ENCODE measurements around the gene SMR3A. TPM values are rescaled to one million over a fixed set of nuclear protein-coding genes. Genes with fewer than 3 reads are reported as not detected.

SMR3A gene
- total RNA-seq = not detected in 2 replicates

- DNase-seq (ENCODE audit: low read depth) = no peak
Observed at GRCh38 chr4:70360460-70360859, at the start of gene SMR3A. Gene SMR3A (plus strand): TSS chr4:70360760. CDS start chr4:70362116, 1,356 bp downstream.

GRCh38 chr4:70313736-70314135, 46.8 kb upstream of the SMR3A start:
- DNase-seq (ENCODE audit: low read depth) = no peak

GRCh38 chr4:70315928-70316327, 44.6 kb upstream of the SMR3A start:
- DNase-seq (ENCODE audit: low read depth) = no peak

GRCh38 chr4:70326052-70326451, 34.5 kb upstream of the SMR3A start:
- no peak for DNase-seq (ENCODE audit: low read depth)

- no peak for DNase-seq (ENCODE audit: low read depth)
Observed at GRCh38 chr4:70334681-70335080, 25.9 kb upstream of the SMR3A start, which contains the start of gene CABS1. Gene CABS1 (plus strand): TSS chr4:70334981. CDS start chr4:70335040, 59 bp downstream.

- DNase-seq (ENCODE audit: low read depth) = no peak
Observed at GRCh38 chr4:70336043-70336442, 24.5 kb upstream of the SMR3A start.

GRCh38 chr4:70337886-70338420, 22.6 kb upstream of the SMR3A start:
- DNase-seq (ENCODE audit: low read depth) = no peak

- DNase-seq (ENCODE audit: low read depth) = peak; percentile 9
Observed at GRCh38 chr4:70356185-70356584, 4.4 kb upstream of the SMR3A start.

GRCh38 chr4:70359115-70359661, 1.4 kb upstream of the SMR3A start:
- peak; percentile 13 for DNase-seq (ENCODE audit: low read depth)

GRCh38 chr4:70364002-70364401, 3.4 kb downstream of the SMR3A start:
- no peak for DNase-seq (ENCODE audit: low read depth)

GRCh38 chr4:70365479-70365878, 4.9 kb downstream of the SMR3A start:
- peak; percentile 7 for DNase-seq (ENCODE audit: low read depth)

GRCh38 chr4:70367813-70368212, 7.3 kb downstream of the SMR3A start:
- DNase-seq (ENCODE audit: low read depth) = no peak

- no peak for DNase-seq (ENCODE audit: low read depth)
Observed at GRCh38 chr4:70371987-70372386, 11.4 kb downstream of the SMR3A start.

GRCh38 chr4:70372760-70373159, 12.2 kb downstream of the SMR3A start:
- DNase-seq (ENCODE audit: low read depth) = no peak

- peak; percentile 23 for DNase-seq (ENCODE audit: low read depth)
Observed at GRCh38 chr4:70380578-70380977, 20.0 kb downstream of the SMR3A start.

GRCh38 chr4:70382691-70383181, 22.2 kb downstream of the SMR3A start, which contains the start of gene SMR3B:
Gene SMR3B (plus strand): TSS chr4:70383131. CDS start chr4:70384511, 1,380 bp downstream.
- no peak for DNase-seq (ENCODE audit: low read depth)

GRCh38 chr4:70392057-70392776, 31.7 kb downstream of the SMR3A start:
- DNase-seq (ENCODE audit: low read depth) = no peak

GRCh38 chr4:70397580-70397979, 37.0 kb downstream of the SMR3A start, which contains the start of gene OPRPN:
Gene OPRPN (plus strand): TSS chr4:70397940. CDS start chr4:70399286, 1,346 bp downstream.
- no peak for DNase-seq (ENCODE audit: low read depth)

- peak; percentile 5 for DNase-seq (ENCODE audit: low read depth)
Observed at GRCh38 chr4:70399319-70399718, 38.8 kb downstream of the SMR3A start.

- DNase-seq (ENCODE audit: low read depth) = no peak
Observed at GRCh38 chr4:70402762-70403161, 42.2 kb downstream of the SMR3A start.

GRCh38 chr4:70405765-70406164, 45.2 kb downstream of the SMR3A start:
- no peak for DNase-seq (ENCODE audit: low read depth)

Measured in renal cortical epithelial cell (primary cell).